GM21737 (cell line): Measurements from ENCODE around the gene VPS33A.
"Not testable (repeated sequence)": the region's sequence is repeated elsewhere in the genome, so short reads cannot be mapped to it uniquely, and the experiment has no call there.

Experiments
- ATAC-seq: cut with Tn5 transposase; IDR thresholded peaks from one replicate; pipeline ENCODE4 v1.9.1; 2021; ENCODE audit warnings: mild to moderate bottlenecking, moderate library complexity; ENCODE audit not compliant: unreplicated experiment

Gene VPS33A

DNA sequence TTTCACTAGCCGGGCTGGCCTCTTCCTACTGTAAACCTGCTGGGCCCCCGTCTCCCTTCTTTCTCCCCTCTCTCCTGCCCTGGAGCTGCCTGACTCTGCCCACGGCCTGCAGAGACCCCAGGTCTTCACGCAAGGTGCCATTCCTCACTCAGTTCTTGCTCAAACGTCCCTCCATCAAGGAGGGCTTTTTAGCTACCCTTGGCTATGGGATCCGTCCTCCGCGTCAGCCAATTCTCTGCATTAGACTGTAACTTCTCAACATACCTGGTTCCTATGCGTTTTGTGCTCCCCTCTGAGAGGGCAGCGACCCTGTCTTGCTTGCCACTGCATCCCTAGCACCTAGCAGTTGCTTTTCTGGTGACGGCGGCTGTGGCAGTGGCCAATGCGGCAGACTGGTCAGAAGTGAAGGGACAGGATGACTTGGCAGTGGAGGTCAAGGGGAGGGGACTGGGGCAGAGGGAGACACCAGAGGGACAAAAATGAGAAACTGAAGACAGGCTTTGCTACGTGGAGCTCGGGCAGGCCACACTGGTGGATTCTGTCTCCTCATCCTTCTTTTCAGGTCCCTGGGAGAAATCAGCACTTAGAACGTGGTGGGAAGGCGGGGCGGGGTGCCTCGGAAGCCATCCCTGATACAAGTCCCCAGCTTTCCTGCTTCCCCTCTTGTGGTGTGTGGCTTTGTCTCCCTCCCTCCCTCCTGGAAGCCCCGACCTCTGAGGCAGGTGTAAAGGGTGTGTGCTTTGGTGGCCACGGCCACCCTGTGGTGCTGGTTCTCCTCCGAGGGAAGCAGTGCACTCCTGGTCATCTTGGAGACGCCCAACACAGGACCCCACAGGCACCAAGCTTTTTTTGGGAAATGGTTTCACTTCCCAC, 61.0 kb downstream of the VPS33A start:
- no peak for ATAC-seq

- ATAC-seq = no peak
Measured at GRCh38 chr12:122204167-122205052, 61.9 kb downstream of the VPS33A start.

DNA sequence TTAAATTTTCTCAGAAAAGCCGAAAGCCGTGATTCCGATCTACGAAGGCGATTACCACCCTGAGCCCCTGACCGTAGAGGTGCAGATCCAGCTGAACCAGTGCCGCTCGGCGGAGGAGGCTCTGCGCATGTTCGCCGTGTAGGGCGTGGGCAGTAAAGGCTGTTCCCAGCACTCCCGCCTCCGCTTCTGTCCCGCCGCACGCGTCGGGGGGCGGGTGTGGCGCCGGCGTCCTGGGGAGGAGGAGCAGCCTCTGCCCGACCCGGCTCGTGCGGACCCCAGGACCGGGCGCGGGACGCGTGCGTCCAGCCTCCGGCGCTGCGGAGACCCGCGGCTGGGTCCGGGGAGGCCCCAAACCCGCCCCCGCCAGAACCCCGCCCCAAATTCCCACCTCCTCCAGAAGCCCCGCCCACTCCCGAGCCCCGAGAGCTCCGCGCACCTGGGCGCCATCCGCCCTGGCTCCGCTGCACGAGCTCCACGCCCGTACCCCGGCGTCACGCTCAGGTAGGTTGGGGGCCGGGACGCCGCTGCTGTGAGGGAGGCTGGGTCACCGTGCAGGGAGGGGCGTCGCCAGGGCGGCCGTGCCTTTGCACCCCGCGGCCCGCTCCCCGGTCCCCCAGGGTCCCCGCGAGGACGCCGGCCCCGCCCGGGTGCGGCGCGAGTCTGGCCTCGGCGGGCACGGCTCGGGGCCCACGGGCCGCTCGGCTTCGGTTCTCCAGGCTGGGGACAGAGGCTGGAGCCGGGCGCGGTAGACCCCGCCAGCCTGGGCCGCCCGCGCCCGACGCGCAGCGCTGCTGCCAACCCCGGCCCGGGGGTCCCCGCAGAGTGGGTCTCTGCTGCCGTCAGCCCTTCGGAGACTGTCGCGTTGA, 62.8 kb downstream of the VPS33A start, which contains the start of gene B3GNT4:
B3GNT4 (plus strand) TSS at position 409 of the 866 bp plus-strand sequence. CDS start 910 bp downstream, outside the sequence.
- no peak for ATAC-seq

DNA sequence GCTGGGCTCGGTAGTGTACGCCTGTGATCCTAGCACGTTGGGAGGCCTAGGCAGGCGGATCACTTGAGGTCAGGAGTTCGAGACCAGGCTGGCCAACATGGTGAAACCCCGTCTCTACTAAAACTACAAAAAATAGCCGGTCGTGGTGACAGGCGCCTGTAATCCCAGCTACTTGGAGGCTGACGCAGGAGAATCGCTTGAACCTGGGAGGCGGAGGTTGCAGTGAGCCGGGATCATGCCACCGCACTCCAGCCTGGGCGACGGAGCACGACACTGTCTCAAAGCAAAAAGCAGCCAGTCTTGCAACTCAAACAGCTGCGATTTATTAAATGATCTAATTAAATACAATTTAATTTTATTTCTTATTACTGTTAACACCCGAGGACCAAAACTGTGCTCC, 63.5 kb downstream of the VPS33A start:
- ATAC-seq = not testable (repeated sequence)

DNA sequence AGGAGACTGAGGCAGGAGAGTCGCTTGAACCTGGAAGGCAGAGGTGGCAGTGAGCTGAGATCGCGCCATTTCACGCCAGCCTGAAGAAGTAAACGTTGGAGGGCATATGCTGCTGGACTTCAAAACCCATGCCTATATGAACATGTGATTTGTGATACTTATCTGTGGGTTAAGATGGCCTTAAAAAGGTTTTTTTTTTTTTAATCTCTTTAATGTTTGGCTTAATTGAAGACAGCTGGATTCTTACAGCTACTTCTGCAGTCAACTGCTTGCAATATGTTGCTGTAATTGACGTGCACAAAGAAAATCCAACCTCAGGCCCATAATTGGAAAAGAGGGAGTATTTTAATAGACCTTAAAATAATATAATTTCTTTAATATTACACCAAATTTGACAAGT, 64.3 kb downstream of the VPS33A start:
- no peak for ATAC-seq

DNA sequence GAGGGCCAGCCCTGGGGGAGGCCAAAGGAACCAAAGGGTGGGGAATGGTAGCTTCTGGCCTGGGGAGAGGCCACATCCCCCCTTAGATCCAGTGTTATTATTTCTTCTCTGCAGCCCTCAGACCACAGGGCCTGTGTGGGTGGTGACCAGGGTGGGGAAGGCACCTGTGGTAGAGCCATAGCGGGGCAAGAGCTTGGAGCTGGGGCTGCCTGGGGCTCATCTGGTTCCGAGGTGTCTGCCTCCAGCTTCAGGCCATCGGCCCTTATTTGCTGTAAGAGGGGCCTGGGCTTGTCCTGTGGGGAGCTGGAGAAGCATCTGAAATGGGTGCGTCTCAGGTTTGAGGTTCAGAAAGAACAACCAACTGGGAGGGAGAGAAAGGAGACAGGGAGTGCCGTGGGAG, 64.9 kb downstream of the VPS33A start:
- ATAC-seq = no peak

GRCh38 chr12:122200541-122201175, 65.6 kb downstream of the VPS33A start:
- ATAC-seq = no peak

GRCh38 chr12:122199484-122200355, 66.6 kb downstream of the VPS33A start:
- no peak for ATAC-seq

DNA sequence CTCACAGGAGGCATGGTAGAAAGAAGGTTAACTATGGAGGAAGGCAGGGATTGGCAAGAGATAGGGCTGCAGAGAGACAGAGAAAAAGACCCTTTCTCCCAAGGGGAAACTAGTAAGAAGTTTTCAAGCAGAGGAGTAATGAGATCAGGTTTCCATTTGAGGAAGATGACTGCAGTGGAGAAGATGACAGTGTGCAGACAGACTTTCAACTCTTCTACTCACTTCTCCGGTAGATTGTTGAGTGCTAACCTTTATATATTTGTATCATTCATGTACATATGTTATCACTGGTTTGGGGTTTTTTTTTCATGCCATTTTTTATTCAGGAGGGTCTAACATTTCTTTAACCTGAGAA, 68.7 kb downstream of the VPS33A start:
- ATAC-seq = no peak

- ATAC-seq = no peak
Measured at GRCh38 chr12:122195405-122195804, 70.9 kb downstream of the VPS33A start.

DNA sequence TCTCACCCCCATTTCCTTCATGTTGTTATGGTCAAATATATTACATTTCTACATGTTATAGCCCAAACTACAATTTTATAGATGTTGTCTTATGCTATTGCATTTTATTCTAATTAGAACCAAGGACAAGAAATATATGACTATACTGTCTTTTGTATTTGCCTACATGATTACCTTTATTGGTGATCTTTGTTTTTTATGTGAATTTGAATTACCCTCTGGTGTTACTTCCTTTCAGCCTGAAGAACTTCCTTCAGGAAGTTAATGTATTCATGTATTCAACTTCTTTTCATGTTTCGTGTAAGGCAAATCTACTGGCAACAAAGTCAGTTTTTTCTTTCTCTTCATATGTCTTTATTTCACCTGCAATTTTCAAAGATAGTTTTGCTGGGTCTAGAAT, 71.5 kb downstream of the VPS33A start:
- ATAC-seq = no peak

- ATAC-seq = no peak
Measured at GRCh38 chr12:122192441-122192840, 73.9 kb downstream of the VPS33A start.

DNA sequence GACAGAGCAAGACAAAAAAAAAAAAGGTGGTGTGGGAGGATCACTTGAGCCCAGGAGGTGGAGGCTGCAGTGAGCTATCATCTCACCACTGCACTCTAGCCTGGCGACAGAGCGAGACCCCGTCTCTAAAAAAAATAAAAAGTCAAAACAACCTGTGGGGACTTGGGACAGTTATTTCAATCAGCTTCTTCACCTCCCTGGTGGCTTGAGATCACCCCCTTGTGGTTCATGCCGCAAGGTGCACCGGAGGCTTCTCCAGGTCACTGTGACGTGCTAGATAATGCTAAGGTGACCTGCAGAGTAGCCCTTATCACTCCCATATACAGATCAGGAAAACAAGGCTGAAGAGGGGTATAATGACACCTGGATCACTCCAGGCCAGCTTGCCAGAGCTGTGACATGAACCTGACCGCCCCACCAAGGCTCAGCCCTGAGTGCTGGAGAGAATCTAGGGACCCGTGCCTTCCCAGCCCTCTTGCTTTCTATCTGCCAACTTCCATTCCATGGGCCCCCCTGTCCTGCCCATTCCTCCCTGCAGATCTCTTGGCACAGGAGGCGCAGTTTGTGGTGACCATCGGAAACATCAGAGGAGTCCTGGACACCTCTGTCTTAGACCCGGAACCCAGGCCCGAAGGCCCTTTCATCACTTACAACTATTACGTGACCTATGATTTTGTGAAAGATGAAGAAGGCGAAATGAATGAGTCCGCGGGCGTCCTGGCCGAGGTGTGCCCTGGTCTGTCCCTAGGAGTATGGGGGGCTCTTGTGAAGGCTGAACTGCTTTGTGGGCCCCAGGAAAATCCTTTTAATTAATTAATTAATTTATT, 75.2 kb downstream of the VPS33A start:
- no peak for ATAC-seq

GRCh38 chr12:122189626-122190475, 76.4 kb downstream of the VPS33A start:
- no peak for ATAC-seq

DNA sequence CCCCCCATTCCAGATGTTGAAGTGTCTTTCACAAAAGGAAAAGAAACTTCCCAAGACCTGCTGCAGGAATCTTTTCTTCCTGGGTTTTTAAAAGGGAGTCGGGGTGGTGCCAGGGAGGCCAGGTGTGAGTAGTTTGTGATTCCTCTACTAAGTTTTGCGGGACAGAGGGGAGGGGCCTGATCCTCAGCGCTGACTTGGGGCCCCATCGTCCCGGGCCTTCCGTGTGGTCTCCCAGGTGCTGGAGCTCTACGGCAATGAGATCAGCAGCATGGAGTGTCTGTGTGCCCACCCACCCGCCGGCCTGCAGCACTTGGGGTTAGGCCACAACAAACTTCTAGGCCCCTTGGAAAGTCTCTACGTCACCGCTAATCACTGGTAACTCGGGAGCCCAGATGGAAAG, 78.8 kb downstream of the VPS33A start:
- ATAC-seq = no peak

DNA sequence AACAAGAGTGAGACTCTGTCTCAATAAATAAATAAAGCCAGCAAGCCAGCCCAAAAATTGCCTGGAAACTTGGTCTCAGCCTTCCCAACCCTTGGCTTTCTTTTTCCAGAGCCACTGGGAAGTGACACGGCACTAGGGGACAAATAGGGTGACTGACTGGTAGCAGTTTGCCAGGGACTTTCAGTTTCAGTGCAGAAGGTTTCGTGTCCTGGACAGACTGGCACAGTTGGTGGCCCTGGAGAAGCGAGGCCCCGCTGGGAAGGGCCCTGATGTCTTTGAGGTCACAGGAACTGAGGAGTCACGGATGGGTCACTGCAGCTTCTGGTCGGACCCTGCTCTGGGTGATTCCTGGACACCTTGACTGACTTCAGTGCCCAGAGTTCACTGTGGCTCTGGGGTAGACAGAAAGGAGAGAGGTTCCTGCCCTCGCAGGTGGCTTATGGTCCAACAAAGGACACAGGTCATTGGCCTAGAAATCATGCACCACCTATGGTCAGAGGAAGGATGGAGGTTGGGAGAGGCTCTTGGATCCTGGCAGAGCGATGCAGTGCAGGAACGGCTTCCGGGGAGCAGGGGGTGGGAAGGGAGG, 80.7 kb downstream of the VPS33A start:
- ATAC-seq = no peak

GRCh38 chr12:122185079-122185478, 81.2 kb downstream of the VPS33A start:
- no peak for ATAC-seq
